BLaER1 treated with 17β-estradiol and CSF1 and Interleukin-3, amounts not matched to agents 10 nM and 100 nM (cell line): Measurements from ENCODE around the gene SPPL3.
"Not testable (repeated sequence)": the region's sequence is repeated elsewhere in the genome, so short reads cannot be mapped to it uniquely, and the experiment has no call there.

Source experiments
- H3K27ac ChIP-seq, 11 experiments: shearing (Covaris generic); formaldehyde crosslinking; 2 replicates each; pipeline ENCODE4 v1.8.1; 2022
- H3K27me3 ChIP-seq, 11 experiments: shearing (Covaris generic); formaldehyde crosslinking; 2 replicates each; pipeline ENCODE4 v1.8.1; 2022
- H3K36me3 ChIP-seq, 11 experiments: shearing (Covaris generic); formaldehyde crosslinking; 2 replicates each; pipeline ENCODE4 v1.8.1; 2022
- H3K4me1 ChIP-seq, 10 experiments: shearing (Covaris generic); formaldehyde crosslinking; 2 replicates each; pipeline ENCODE4 v1.8.1; 2022
- H3K4me2 ChIP-seq, 11 experiments: shearing (Covaris generic); formaldehyde crosslinking; 2 replicates each; pipeline ENCODE4 v1.8.1; 2022
- H3K4me3 ChIP-seq, 10 experiments: shearing (Covaris generic); formaldehyde crosslinking; 2 replicates each; pipeline ENCODE4 v1.8.1; 2022
- H3K9ac ChIP-seq, 11 experiments: shearing (Covaris generic); formaldehyde crosslinking; 2 replicates each; pipeline ENCODE4 v1.8.1; 2022
- H3K9me3 ChIP-seq, 11 experiments: shearing (Covaris generic); formaldehyde crosslinking; replicated peaks in 1 of 11; 2 replicates each; pipeline ENCODE4 v1.8.1; 2022
- H4K20me1 ChIP-seq, 11 experiments: shearing (Covaris generic); formaldehyde crosslinking; 2 replicates each; pipeline ENCODE4 v1.8.1; 2022
- Cebpa-rat ChIP-seq, 11 experiments: shearing (Covaris generic); IDR thresholded peaks; 2 replicates each; pipeline ENCODE4 v1.8.1; 2022

Gene SPPL3

DNA sequence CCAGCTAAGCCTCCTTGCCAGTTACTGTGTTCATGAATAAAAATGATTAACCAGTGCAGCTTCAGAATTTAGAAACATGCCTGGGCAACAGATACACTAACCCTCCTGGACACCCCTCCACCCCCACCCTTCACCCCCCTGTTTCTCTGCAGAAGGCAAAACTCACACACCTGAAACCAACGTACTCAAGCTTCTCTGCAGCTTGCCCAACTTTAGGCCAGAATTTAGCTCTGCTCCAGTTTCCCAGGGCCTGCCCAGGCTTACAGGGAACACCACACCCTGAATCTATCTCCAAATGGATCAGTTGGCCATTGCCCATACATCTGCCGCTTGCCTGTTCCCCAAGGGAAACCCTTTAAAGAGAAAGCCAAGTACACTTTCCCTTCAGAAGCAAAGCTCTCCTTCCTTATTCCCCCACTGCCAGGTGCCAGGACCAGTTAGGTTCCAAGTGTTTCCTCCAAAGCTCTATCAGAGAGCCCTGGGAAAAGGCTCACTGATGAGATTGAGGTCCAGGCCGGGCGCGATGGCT, 1.8 kb upstream of the SPPL3 start:
- Histone ChIP-seq H3K36me3 (peaks cover 0 to 5% (median 0%) of the 10 kb centered on the region in 11 experiments; a peak in 1 of 22 replicates), H3K27me3 (no peaks in the 10 kb centered on the region), H3K27ac (no peak overlapping the region), H3K9me3 (no peaks in the 10 kb centered on the region), H3K4me1 (peaks cover 18 to 42% (median 35%) of the 10 kb centered on the region in 10 experiments), H3K4me3 (no peak overlapping the region), H4K20me1 (peaks cover 10 to 30% (median 25%) of the 10 kb centered on the region in 11 experiments; a peak in 20 of 22 replicates), H3K9ac (no peak overlapping the region), H3K4me2 (no peak overlapping the region)
- no peak for TF ChIP-seq Cebpa-rat (IDR thresholded peaks at IDR 0.05)

DNA sequence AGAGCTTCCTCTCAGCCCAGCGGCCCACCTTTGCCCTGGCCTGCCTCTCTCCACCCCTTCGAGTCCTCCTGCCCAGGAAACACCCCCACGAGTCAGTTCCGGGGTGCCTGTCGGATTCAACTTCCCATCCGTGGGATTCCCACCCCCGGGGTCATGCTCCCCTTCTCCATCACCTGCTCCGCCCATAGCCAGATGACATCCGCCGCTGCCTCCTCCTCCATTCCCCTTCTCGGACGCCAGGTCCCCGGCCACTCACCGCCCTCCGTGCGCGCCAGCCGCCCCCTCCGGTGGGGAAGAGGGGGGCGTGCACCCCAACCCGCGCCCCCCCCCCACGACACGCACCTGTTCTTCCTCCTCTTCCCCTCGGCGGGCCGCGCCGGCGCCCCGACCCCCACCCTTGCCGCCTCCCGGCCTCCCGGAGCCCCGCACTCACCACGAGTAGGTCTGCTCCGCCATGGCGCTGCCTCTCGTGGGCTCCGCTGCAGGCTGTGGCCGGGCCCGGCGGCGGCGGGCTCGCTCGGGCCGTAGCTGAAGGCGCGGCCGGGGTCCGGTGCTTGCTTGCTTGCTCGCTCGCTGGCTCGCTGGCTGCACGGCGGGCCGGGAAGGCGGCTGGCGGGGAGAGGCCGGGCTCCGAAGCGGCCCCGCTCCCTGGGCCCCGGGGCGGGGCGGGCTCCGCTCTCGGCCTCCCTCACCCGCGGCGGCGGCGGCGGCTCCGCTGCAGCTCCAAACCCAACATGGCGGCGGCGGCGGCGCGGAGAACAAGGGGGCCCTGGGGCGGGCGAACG, 554 bp downstream of the SPPL3 start:
- Histone ChIP-seq H3K4me1 (peaks cover 25 to 46% (median 36%) of the 10 kb centered on the region in 10 experiments), H3K9ac (peak overlapping the region; percentile 93 to 98 (median 96)), H3K36me3 (peaks cover 8 to 28% (median 16%) of the 10 kb centered on the region in 11 experiments; a peak in 18 of 22 replicates), H3K4me3 (peak overlapping the region; percentile 95 to 100 (median 98)), H3K4me2 (peak overlapping the region; percentile 80 to 98 (median 91)), H4K20me1 (peaks cover 10 to 53% (median 45%) of the 10 kb centered on the region in 11 experiments; a peak in 20 of 22 replicates), H3K9me3 (no peaks in the 10 kb centered on the region), H3K27ac (peak overlapping the region; percentile 84 to 97 (median 93)), H3K27me3 (no peaks in the 10 kb centered on the region)
- no peak for TF ChIP-seq Cebpa-rat (IDR thresholded peaks at IDR 0.05)

DNA sequence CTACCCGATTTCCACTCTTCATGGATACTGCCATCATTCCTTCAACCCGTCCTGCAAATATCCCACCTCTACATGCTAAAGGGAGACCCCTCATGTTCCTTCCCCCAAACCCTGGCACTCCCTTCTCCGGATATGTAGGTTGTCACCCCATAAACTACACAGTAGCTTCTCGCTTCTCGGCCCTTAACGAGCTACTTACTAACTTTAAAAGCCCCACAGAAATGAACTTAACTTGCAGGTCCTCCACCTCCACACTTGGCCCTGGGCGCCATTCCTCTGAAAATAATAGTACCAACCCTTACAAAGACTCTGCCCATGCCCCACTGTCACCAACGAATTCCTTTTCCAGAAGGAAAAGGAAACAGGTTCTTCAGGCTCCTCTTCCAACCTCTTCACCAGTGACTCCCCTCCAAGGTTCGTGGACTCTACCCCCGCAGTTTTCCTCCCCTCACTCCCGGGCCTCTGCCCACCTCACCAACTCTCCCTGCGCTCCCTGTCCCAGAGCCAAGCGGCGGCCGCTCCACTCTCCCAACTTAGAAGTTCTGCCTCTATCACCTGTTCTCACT, 1.2 kb downstream of the SPPL3 start:
- no peak for TF ChIP-seq Cebpa-rat (IDR thresholded peaks at IDR 0.05)
- Histone ChIP-seq H3K27ac (peak overlapping the region; percentile 84 to 97 (median 93); a peak in 21 of 22 replicates), H3K4me2 (peak overlapping the region; percentile 80 to 98 (median 91)), H3K4me3 (peak overlapping the region; percentile 95 to 100 (median 98)), H3K27me3 (no peaks in the 10 kb centered on the region), H3K36me3 (peaks cover 8 to 31% (median 20%) of the 10 kb centered on the region in 11 experiments; a peak in 18 of 22 replicates), H4K20me1 (peaks cover 10 to 60% (median 51%) of the 10 kb centered on the region in 11 experiments; a peak in 20 of 22 replicates), H3K4me1 (peaks cover 25 to 46% (median 36%) of the 10 kb centered on the region in 10 experiments), H3K9me3 (no peaks in the 10 kb centered on the region), H3K9ac (peak overlapping the region; percentile 93 to 98 (median 96))

DNA sequence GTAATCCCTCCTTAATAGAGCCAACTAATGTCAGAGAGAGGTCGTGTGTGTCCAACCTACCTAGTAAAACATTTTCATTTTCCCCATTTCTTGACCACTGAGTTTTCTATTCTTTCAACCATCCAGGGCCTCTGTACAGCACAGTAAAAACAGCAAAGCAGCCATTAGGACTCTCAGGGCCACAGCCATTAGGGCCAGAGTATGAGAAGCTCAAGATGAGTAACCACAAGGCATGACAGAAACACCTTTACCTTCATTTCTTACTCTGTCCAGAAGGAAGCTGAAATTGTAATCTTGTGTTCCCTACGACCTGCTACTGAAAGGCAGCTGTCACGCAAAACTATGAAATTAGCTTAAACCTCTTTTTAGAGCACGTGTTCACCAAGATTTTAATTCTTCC, 2.3 kb downstream of the SPPL3 start:
- peaks cover 10 to 71% (median 62%) of the 10 kb centered on the region in 11 experiments; a peak in 21 of 22 replicates for H4K20me1 ChIP-seq
- H3K27ac ChIP-seq, result no peak overlapping the region
- H3K9me3 ChIP-seq, result no peaks in the 10 kb centered on the region
- no peaks in the 10 kb centered on the region for H3K27me3 ChIP-seq
- H3K9ac ChIP-seq, result peak overlapping the region in 4 of 11 experiments; percentile 4 to 96 (median 58); a peak in 3 of 22 replicates
- H3K36me3 ChIP-seq, result peaks cover 8 to 38% (median 20%) of the 10 kb centered on the region in 11 experiments; a peak in 18 of 22 replicates
- TF ChIP-seq Cebpa-rat (IDR thresholded peaks at IDR 0.05), result no peak
- H3K4me3 ChIP-seq, result peak overlapping the region in 4 of 10 experiments; percentile 95 to 98 (median 96); a peak in 3 of 20 replicates
- peak overlapping the region; percentile 80 to 98 (median 91) for H3K4me2 ChIP-seq
- peaks cover 22 to 38% (median 29%) of the 10 kb centered on the region in 10 experiments for H3K4me1 ChIP-seq

DNA sequence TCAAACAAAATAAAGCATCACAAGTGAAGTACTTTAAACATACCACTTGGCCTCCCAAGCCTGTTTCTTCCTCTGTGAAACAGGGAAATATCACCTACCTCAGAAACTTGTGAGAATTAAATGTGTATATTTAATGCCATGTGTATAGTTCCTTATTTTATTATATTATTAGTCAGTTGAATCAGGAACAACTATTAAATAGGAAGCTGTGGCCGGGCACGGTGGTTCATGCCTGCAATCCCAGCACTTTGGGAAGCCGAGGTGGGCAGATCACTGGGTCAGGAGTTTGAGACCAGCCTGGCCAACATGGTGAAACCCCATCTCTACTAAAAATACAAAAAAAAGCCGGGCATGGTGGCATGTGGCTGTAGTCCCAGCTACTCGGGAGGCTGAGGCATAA, 3.1 kb downstream of the SPPL3 start:
- not testable (repeated sequence) for H3K27ac ChIP-seq, H3K9ac ChIP-seq, H3K4me3 ChIP-seq, H3K9me3 ChIP-seq, H3K27me3 ChIP-seq
- Histone ChIP-seq H4K20me1 (peaks cover 10 to 78% (median 70%) of the 10 kb centered on the region in 11 experiments; a peak in 21 of 22 replicates), H3K4me1 (peaks cover 22 to 37% (median 28%) of the 10 kb centered on the region in 10 experiments), H3K4me2 (peak overlapping the region in 10 of 11 experiments; percentile 80 to 98 (median 91); a peak in 15 of 22 replicates), H3K36me3 (peaks cover 8 to 38% (median 20%) of the 10 kb centered on the region in 11 experiments; a peak in 18 of 22 replicates)

DNA sequence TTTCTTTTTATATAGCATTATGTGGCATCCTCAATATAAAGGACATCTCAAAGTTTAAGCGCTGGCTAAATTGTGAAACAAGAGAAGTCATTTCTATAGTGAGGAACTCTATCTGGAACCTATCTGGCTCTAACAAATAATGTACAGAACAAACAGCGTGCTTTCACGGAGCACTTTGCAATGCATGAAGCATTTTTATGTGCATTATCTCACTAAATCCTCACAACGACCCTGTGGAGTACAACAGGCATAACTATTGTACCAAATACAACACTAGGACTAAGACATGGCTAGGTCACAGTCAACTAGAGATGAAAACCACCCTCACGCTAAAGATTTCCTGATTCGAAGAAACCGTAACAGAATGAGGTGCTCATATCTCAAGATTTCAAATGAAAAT, 8.6 kb downstream of the SPPL3 start:
- no peak overlapping the region for H3K9ac ChIP-seq
- H3K9me3 ChIP-seq, result no peaks in the 10 kb centered on the region
- TF ChIP-seq Cebpa-rat (IDR thresholded peaks at IDR 0.05), result no peak
- H3K4me3 ChIP-seq, result no peak overlapping the region
- H4K20me1 ChIP-seq, result peaks cover 11 to 100% (median 68%) of the 10 kb centered on the region in 11 experiments; a peak in 19 of 22 replicates
- H3K27ac ChIP-seq, result no peak overlapping the region
- H3K27me3 ChIP-seq, result no peaks in the 10 kb centered on the region
- H3K4me2 ChIP-seq, result no peak overlapping the region
- H3K36me3 ChIP-seq, result peaks cover 24 to 52% (median 34%) of the 10 kb centered on the region in 11 experiments; a peak in 21 of 22 replicates
- peaks cover 0 to 47% (median 10%) of the 10 kb centered on the region in 10 experiments; a peak in 13 of 20 replicates for H3K4me1 ChIP-seq

DNA sequence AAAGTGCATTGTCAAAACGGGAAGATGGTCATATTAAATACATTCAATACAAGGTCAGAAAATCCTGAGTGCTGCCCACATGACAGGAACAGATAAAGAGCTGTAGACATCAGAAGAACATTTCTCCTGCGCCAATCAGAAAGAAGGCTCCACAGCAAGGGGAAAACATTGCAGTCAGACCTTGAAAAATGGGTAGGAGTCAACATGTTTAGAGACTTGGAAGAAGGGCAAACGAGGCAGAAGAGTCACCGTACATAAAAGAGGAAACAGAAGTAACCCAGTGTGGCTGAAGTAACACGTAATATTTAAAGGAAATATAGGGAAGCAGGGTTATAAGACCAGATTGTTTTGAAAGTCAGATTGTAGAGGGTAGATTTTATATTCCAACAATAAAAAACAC, 11.9 kb downstream of the SPPL3 start:
- Histone ChIP-seq H4K20me1 (peaks cover 6 to 100% (median 48%) of the 10 kb centered on the region in 11 experiments; a peak in 16 of 22 replicates), H3K9me3 (peaks cover 0 to 9% (median 0%) of the 10 kb centered on the region in 11 experiments; a peak in 4 of 22 replicates), H3K4me2 (peak overlapping the region in 5 of 11 experiments; percentile 30 to 70 (median 56); a peak in 8 of 22 replicates), H3K4me3 (no peak overlapping the region), H3K36me3 (peaks cover 16 to 45% (median 28%) of the 10 kb centered on the region in 11 experiments; a peak in 20 of 22 replicates), H3K4me1 (peaks cover 0 to 48% (median 6%) of the 10 kb centered on the region in 10 experiments; a peak in 14 of 20 replicates), H3K27me3 (no peaks in the 10 kb centered on the region), H3K27ac (0 out of 22 replicates have a peak overlapping the region, but pooled peaks of 2 of the 11 experiments have one; percentile 4 to 9), H3K9ac (no peak overlapping the region)
- no peak for TF ChIP-seq Cebpa-rat (IDR thresholded peaks at IDR 0.05)

DNA sequence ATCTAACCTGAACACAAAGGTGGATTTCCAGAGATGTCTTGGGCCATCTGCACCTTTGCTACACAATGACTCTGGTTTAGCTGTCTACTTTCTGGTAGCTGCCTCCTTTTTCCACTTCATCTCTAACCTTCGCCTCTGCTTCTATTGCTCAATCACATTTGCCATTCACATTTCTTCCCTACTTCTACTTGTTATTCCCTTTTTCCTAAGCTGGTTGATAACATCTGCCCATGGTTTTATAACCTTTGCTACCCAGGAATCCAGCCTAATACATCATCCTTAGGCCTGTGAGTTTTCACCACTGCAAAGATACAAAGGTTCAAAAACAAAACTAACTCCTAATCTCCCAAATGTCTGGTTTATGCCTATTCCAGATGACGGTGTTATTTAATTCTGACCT, 13.2 kb downstream of the SPPL3 start:
- Histone ChIP-seq H3K36me3 (peaks cover 16 to 44% (median 28%) of the 10 kb centered on the region in 11 experiments; a peak in 20 of 22 replicates), H3K27me3 (no peaks in the 10 kb centered on the region), H3K9me3 (peaks cover 0 to 9% (median 0%) of the 10 kb centered on the region in 11 experiments; a peak in 4 of 22 replicates), H4K20me1 (peaks cover 11 to 100% (median 48%) of the 10 kb centered on the region in 11 experiments; a peak in 16 of 22 replicates), H3K4me2 (peak overlapping the region in 2 of 11 experiments; percentile 10 to 17; a peak in 2 of 22 replicates), H3K4me3 (no peak overlapping the region), H3K4me1 (peaks cover 10 to 61% (median 19%) of the 10 kb centered on the region in 10 experiments), H3K27ac (no peak overlapping the region), H3K9ac (no peak overlapping the region)
- no peak for TF ChIP-seq Cebpa-rat (IDR thresholded peaks at IDR 0.05)
